Measurements from ENCODE around the gene DAGLB. TPM values are rescaled to one million over a fixed set of nuclear protein-coding genes. Genes with fewer than 3 reads are reported as not detected.
"Not testable (repeated sequence)": the region's sequence is repeated elsewhere in the genome, so short reads cannot be mapped to it uniquely, and the experiment has no call there.

DAGLB gene
- total RNA-seq, 2 experiments from 2014 or later = 25.1 to 28.5 TPM

GRCh38 chr7:6392712-6393666 lies 54.8 kb downstream of the DAGLB start:
- H3K9me3 Mint-ChIP-seq (ENCODE audit: insufficient read depth) = no peaks in the 10 kb centered on the region
- ChIA-PET CTCF (no interaction called here), POLR2A (no interaction called here)
- H3K27ac Mint-ChIP-seq = peak overlapping the region; percentile 68
- H3K36me3 Mint-ChIP-seq (ENCODE audit: low read depth) = peaks cover 56% of the 10 kb centered on the region
- ATAC-seq = no peak
- no peaks in the 10 kb centered on the region for H3K27me3 Mint-ChIP-seq (ENCODE audit: low read depth)
- DNase-seq = no peak
- no peak overlapping the region for H3K4me3 Mint-ChIP-seq
- peaks cover 38% of the 10 kb centered on the region for H3K4me1 Mint-ChIP-seq (ENCODE audit: low read depth)

GRCh38 chr7:6389728-6390127 lies 58.0 kb downstream of the DAGLB start:
- H3K27me3 Mint-ChIP-seq (ENCODE audit: low read depth) = no peaks in the 10 kb centered on the region
- no peaks in the 10 kb centered on the region for H3K9me3 Mint-ChIP-seq (ENCODE audit: insufficient read depth)
- ATAC-seq = no peak

GRCh38 chr7:6387734-6388294 lies 59.9 kb downstream of the DAGLB start:
- ATAC-seq = no peak
- no peaks in the 10 kb centered on the region for H3K9me3 Mint-ChIP-seq (ENCODE audit: insufficient read depth)
- no peak overlapping the region for H3K27ac Mint-ChIP-seq
- H3K4me1 Mint-ChIP-seq (ENCODE audit: low read depth) = peaks cover 40% of the 10 kb centered on the region
- H3K4me3 Mint-ChIP-seq = no peak overlapping the region
- peaks cover 40% of the 10 kb centered on the region for H3K36me3 Mint-ChIP-seq (ENCODE audit: low read depth)
- ChIA-PET CTCF (no interaction called here), POLR2A (no interaction called here)
- no peak for DNase-seq
- no peaks in the 10 kb centered on the region for H3K27me3 Mint-ChIP-seq (ENCODE audit: low read depth)

More at GRCh38 chr7:6389728-6390127, 58.0 kb downstream of the DAGLB start:
- no peak overlapping the region for H3K4me3 Mint-ChIP-seq
- ChIA-PET POLR2A (no interaction called here), CTCF (no interaction called here)
- no peak for DNase-seq
- H3K36me3 Mint-ChIP-seq (ENCODE audit: low read depth) = peaks cover 56% of the 10 kb centered on the region
- H3K4me1 Mint-ChIP-seq (ENCODE audit: low read depth) = peaks cover 42% of the 10 kb centered on the region
- H3K27ac Mint-ChIP-seq = no peak overlapping the region

GRCh38 chr7:6386779-6387178 lies 61.0 kb downstream of the DAGLB start:
- H3K4me1 Mint-ChIP-seq (ENCODE audit: low read depth) = peaks cover 42% of the 10 kb centered on the region
- H3K9me3 Mint-ChIP-seq (ENCODE audit: insufficient read depth) = no peaks in the 10 kb centered on the region
- ATAC-seq (no peak), DNase-seq (no peak)
- H3K27me3 Mint-ChIP-seq (ENCODE audit: low read depth) = no peaks in the 10 kb centered on the region
- ChIA-PET POLR2A (no interaction called here), CTCF (interaction anchor here (0.8 kb wide), 1 partner anchor 280 kb away, joined by 3 read pairs; no protein-coding TSS in a partner anchor)
- no peak overlapping the region for H3K4me3 Mint-ChIP-seq
- H3K27ac Mint-ChIP-seq = no peak overlapping the region
- peaks cover 38% of the 10 kb centered on the region for H3K36me3 Mint-ChIP-seq (ENCODE audit: low read depth)

- CTCF ChIA-PET = interaction anchor here (0.8 kb wide), 1 partner anchor 279 kb away, joined by 3 read pairs; no protein-coding TSS in a partner anchor
- H3K4me3 Mint-ChIP-seq = no peak overlapping the region
- peaks cover 36% of the 10 kb centered on the region for H3K36me3 Mint-ChIP-seq (ENCODE audit: low read depth)
- H3K27ac Mint-ChIP-seq = peak overlapping the region; percentile 58
- H3K27me3 Mint-ChIP-seq (ENCODE audit: low read depth) = no peaks in the 10 kb centered on the region
- DNase-seq (no peak), ATAC-seq (no peak)
- H3K9me3 Mint-ChIP-seq (ENCODE audit: insufficient read depth) = no peaks in the 10 kb centered on the region
- POLR2A ChIA-PET = no interaction called here
- H3K4me1 Mint-ChIP-seq (ENCODE audit: low read depth) = peaks cover 40% of the 10 kb centered on the region
These were observed 61.7 kb downstream of the DAGLB start for GRCh38 chr7:6385909-6386560.

GRCh38 chr7:6385110-6385781 lies 62.5 kb downstream of the DAGLB start:
- Mint-ChIP-seq H3K4me1 (ENCODE audit: low read depth) (peaks cover 47% of the 10 kb centered on the region), H3K9me3 (ENCODE audit: insufficient read depth) (no peaks in the 10 kb centered on the region), H3K36me3 (ENCODE audit: low read depth) (peaks cover 40% of the 10 kb centered on the region), H3K27ac (peak overlapping the region; percentile 57), H3K4me3 (no peak overlapping the region), H3K27me3 (ENCODE audit: low read depth) (no peaks in the 10 kb centered on the region)
- no peak for DNase-seq
- ChIA-PET POLR2A (interaction anchor here (0.8 kb wide), 1 partner anchor 9 kb away, joined by 3 read pairs; no protein-coding TSS in a partner anchor), CTCF (no interaction called here)
- ATAC-seq = no peak

- peaks cover 53% of the 10 kb centered on the region for H3K4me1 Mint-ChIP-seq (ENCODE audit: low read depth)
- POLR2A ChIA-PET = no interaction called here
These were observed 63.4 kb downstream of the DAGLB start for GRCh38 chr7:6384327-6384726.

GRCh38 chr7:6382817-6383216 lies 64.9 kb downstream of the DAGLB start:
- CTCF ChIA-PET = no interaction called here
- peaks cover 62% of the 10 kb centered on the region for H3K4me1 Mint-ChIP-seq (ENCODE audit: low read depth)

More at GRCh38 chr7:6384327-6384726, 63.4 kb downstream of the DAGLB start:
- peaks cover 44% of the 10 kb centered on the region for H3K36me3 Mint-ChIP-seq (ENCODE audit: low read depth)
- H3K27me3 Mint-ChIP-seq (ENCODE audit: low read depth) = no peaks in the 10 kb centered on the region
- ATAC-seq (no peak), DNase-seq (no peak)
- no peak overlapping the region for H3K4me3 Mint-ChIP-seq
- no peaks in the 10 kb centered on the region for H3K9me3 Mint-ChIP-seq (ENCODE audit: insufficient read depth)
- no peak overlapping the region for H3K27ac Mint-ChIP-seq
- CTCF ChIA-PET = no interaction called here

GRCh38 chr7:6381846-6382245 lies 65.9 kb downstream of the DAGLB start:
- ATAC-seq; H3K9me3 Mint-ChIP-seq (ENCODE audit: insufficient read depth); CTCF ChIA-PET; H3K27ac Mint-ChIP-seq; H3K4me3 Mint-ChIP-seq; H3K27me3 Mint-ChIP-seq (ENCODE audit: low read depth); POLR2A ChIA-PET; DNase-seq: not testable (repeated sequence)
- Mint-ChIP-seq H3K36me3 (ENCODE audit: low read depth) (peaks cover 42% of the 10 kb centered on the region), H3K4me1 (ENCODE audit: low read depth) (peaks cover 69% of the 10 kb centered on the region)

More at GRCh38 chr7:6382817-6383216, 64.9 kb downstream of the DAGLB start:
- no peak for ATAC-seq
- DNase-seq = no peak
- Mint-ChIP-seq H3K36me3 (ENCODE audit: low read depth) (peaks cover 44% of the 10 kb centered on the region), H3K9me3 (ENCODE audit: insufficient read depth) (no peaks in the 10 kb centered on the region), H3K27ac (no peak overlapping the region), H3K4me3 (no peak overlapping the region), H3K27me3 (ENCODE audit: low read depth) (no peaks in the 10 kb centered on the region)
- POLR2A ChIA-PET = interaction anchor here (0.6 kb wide), 1 partner anchor 604 kb away, joined by 4 read pairs; no protein-coding TSS in a partner anchor

- H3K36me3 Mint-ChIP-seq (ENCODE audit: low read depth) = peaks cover 45% of the 10 kb centered on the region
- DNase-seq (no peak), ATAC-seq (no peak)
- no peaks in the 10 kb centered on the region for H3K27me3 Mint-ChIP-seq (ENCODE audit: low read depth)
- H3K4me3 Mint-ChIP-seq = no peak overlapping the region
- ChIA-PET POLR2A (interaction anchor here (0.6 kb wide), 1 partner anchor 358 kb away, joined by 3 read pairs; no protein-coding TSS in a partner anchor), CTCF (no interaction called here)
- peak overlapping the region; percentile 67 for H3K27ac Mint-ChIP-seq
- no peaks in the 10 kb centered on the region for H3K9me3 Mint-ChIP-seq (ENCODE audit: insufficient read depth)
- peaks cover 65% of the 10 kb centered on the region for H3K4me1 Mint-ChIP-seq (ENCODE audit: low read depth)
These were observed 67.3 kb downstream of the DAGLB start for GRCh38 chr7:6380310-6381095.

- peaks cover 62% of the 10 kb centered on the region for H3K4me1 Mint-ChIP-seq (ENCODE audit: low read depth)
- POLR2A ChIA-PET = no interaction called here
- DNase-seq = no peak
These were observed 67.9 kb downstream of the DAGLB start for GRCh38 chr7:6379886-6380285.

More at GRCh38 chr7:6379886-6380285, 67.9 kb downstream of the DAGLB start:
- ATAC-seq = no peak
- no peaks in the 10 kb centered on the region for H3K9me3 Mint-ChIP-seq (ENCODE audit: insufficient read depth)
- H3K27me3 Mint-ChIP-seq (ENCODE audit: low read depth) = no peaks in the 10 kb centered on the region
- no peak overlapping the region for H3K27ac Mint-ChIP-seq
- H3K36me3 Mint-ChIP-seq (ENCODE audit: low read depth) = peaks cover 46% of the 10 kb centered on the region
- no peak overlapping the region for H3K4me3 Mint-ChIP-seq
- CTCF ChIA-PET = no interaction called here

Measured in activated CD8-positive, alpha-beta T cell treated with anti-CD3 and anti-CD28 coated beads, Interleukin-2, amount 10 ng/mL, durations not matched to agents 7 days and 5 days (primary cell).